LNCaP clone FGC (cell line): ENCODE measurements around the gene GJA8.
"Not testable (repeated sequence)": the region's sequence is repeated elsewhere in the genome, so short reads cannot be mapped to it uniquely, and the experiment has no call there.

Experiments
- DNase-seq: peaks from one replicate; pipeline ENCODE4 v3.0.0-alpha.2; 2011; ENCODE audit warnings: low read depth
- H3K4me3 ChIP-seq: 2 replicates; pipeline ENCODE4 v1.5.1; 2011; ENCODE audit warnings: mild to moderate bottlenecking, low read depth, low read length, control low read depth

GJA8 gene

GRCh38 chr1:147928236-147929132 is 25.9 kb downstream of the GJA8 start, which contains the start of gene GPR89B:
TSS of gene GPR89B (plus strand) at chr1:147928420. CDS start at chr1:147928537, 117 bp downstream.
- peak within 1 kb of the TSS; percentile 78 for H3K4me3 ChIP-seq
- peak; percentile 59 for DNase-seq

GRCh38 chr1:147931137-147931536 is 28.5 kb downstream of the GJA8 start:
- not testable (repeated sequence) for DNase-seq

GRCh38 chr1:147935296-147935695 is 32.7 kb downstream of the GJA8 start:
- not testable (repeated sequence) for H3K4me3 ChIP-seq, DNase-seq

More at GRCh38 chr1:147931137-147931536, 28.5 kb downstream of the GJA8 start:
- not testable (repeated sequence) for H3K4me3 ChIP-seq

- not testable (repeated sequence) for DNase-seq, H3K4me3 ChIP-seq
Observed at GRCh38 chr1:147940456-147940855, 37.9 kb downstream of the GJA8 start.

- H3K4me3 ChIP-seq, DNase-seq: not testable (repeated sequence)
Observed at GRCh38 chr1:147942563-147942962, 40.0 kb downstream of the GJA8 start.

GRCh38 chr1:147949517-147949916 is 46.9 kb downstream of the GJA8 start:
- H3K4me3 ChIP-seq, DNase-seq: not testable (repeated sequence)
